ENCODE data around the gene YPEL1.
"Not testable (repeated sequence)": the region's sequence is repeated elsewhere in the genome, so short reads cannot be mapped to it uniquely, and the experiment has no call there.

The YPEL1 gene

GRCh38 chr22:21682385-21683175 lies 53.0 kb downstream of the YPEL1 start:
- peak; percentile 27 for DNase-seq

DNA sequence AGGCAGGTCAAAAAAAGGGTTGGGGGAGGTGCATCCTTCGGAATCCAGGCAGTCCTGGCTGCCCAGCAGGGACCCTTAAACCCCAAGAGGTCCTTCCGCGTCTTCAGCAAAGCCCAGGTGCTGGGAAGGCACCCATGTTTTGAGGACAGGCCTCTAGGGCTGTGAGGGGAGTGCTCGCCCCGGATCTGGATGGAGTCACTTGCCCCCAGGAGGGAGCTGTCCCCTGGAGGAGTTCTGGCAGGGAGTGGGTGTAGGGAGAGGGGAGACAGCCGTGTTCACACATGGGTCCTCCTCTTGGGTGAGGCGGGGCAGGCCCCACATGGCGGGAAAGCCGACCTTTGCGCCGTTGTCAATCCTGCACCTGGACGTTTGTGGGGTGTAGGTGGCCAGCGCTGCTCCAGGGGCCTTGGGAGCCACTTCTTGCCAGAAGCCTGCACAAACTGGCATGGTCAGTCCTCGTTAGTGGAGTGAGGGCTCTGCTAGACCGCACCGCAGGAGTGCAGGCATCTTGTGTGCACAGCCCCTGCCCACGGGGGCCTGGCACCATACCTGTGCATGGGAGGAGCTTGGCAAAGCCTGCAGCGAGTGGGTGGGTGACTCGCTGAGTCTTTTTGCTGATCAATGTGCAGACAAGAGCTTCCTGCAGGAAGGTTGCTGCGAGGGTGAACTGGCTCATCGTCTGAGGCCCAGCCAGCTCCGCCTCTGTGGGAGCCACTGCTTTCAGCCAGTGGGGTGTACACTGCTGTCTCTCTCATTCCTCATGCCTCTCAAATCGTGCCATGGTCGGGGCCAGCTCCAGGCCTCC lies 53.8 kb downstream of the YPEL1 start:
- DNase-seq, result peak; percentile 27

GRCh38 chr22:21680830-21681565 lies 54.6 kb downstream of the YPEL1 start:
- DNase-seq, result no peak

- no peak for DNase-seq
Observed at GRCh38 chr22:21679383-21679782, 56.2 kb downstream of the YPEL1 start.

DNA sequence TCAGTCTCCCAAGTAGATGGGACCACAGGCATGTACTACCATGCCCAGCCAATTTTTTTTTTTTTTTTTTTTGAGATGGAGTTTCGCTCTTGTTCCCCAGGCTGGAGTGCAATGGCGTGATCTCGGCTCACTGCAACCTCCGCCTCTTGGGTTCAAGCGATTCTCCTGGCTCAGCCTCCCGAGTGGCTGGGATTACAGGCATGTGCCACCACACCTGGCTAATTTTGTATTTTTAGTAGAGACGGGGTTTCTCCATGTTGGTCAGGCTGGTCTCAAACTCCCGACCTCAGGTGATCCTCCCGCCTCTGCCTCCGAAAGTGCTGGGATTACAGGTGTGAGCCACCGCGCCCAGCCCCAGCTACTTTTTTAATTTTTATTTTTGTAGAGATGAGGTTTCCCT lies 56.8 kb downstream of the YPEL1 start:
- not testable (repeated sequence) for DNase-seq

GRCh38 chr22:21677606-21678443 lies 57.8 kb downstream of the YPEL1 start:
- no peak for DNase-seq

DNA sequence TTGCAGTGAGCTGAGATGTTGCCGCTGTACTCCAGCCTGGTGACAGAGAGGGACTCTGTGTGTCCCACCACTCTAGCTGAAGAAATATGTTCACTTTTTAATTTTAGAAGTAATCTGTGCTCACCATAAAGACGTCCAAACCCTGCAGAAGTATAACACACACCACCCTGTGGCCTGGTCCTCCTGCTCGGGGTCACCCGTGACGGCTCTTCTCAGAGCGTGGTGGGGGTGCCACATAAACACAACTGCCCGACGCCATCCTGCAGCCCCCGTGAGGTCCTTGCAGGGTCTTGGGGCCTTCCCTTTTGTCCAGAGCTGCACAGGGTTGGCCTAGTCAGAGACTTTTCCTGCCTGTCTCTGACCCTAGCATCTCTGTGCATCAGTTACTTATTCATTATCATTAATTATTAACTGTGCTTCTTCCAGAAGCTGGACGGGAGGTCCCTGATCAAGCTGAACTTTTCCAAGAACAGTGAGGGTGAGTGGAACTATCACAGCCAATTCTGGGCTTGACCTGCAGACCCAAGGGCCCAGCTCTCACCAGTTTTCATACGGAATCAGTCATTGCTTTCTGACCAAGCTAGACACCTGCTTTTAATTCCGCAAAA lies 60.9 kb downstream of the YPEL1 start:
- no peak for DNase-seq

DNA sequence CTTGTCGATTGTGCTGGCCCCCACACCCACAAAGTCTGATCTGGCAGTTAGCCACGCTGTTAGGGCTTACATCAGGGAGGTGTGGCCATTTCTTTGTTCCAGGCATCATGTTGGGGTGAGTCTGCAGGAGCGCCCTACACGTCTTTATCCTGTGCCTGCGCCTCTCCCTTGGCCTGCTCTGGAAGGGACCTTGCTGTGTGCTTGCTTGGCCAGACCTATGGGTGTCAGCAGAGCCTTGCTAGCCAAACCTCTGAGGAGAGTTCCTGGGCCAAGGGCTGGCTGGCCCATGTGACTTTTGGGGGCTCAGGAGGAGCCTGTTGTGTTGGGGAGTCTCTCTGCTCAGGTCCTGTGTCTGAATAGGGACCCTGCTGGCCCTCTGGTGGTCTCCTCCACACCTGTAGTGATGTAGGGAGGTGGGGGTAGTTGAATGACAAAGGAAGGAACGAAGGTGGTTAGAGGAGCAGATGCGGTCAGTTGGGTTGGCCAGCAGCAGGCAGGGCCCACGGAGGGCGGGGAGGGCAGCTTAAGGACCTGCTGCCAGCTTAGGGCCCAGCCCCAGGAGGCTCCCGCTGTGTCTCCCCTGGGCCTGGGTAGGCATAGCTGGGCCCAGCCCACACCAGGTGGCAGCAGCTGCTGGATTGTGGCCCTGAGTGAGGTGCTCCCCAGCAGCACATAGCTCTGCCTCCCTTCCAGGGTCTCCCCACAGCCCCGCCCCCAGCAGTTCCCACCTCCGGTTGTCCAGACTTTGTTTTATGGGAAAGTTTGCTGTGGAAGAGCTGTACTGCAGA lies 61.9 kb downstream of the YPEL1 start:
- no peak for DNase-seq

DNA sequence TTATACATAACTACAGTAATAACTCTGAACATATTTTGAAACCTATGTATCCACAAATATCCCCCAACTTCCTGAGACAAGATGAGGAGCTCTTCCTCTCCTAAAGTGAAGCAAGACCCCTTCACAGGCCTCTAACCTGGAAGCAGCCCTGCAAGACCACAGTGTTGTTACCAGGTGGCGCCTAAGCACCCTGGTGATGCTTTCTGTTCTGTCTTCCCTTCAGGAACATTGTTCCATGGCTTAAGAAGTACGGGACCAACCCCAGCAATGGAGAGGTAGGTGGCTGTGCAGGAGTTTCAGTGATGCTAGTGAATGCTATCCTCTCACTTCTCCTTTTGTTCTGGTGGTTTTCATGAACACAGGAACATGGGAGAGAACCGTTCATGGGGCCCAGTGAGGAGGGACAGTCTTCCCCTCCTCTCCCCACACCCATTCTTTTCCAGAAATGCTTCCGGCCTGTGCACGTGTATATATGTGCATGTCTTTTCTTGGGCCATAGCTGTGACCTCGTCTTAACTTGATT lies 63.4 kb downstream of the YPEL1 start:
- DNase-seq, result no peak

DNA sequence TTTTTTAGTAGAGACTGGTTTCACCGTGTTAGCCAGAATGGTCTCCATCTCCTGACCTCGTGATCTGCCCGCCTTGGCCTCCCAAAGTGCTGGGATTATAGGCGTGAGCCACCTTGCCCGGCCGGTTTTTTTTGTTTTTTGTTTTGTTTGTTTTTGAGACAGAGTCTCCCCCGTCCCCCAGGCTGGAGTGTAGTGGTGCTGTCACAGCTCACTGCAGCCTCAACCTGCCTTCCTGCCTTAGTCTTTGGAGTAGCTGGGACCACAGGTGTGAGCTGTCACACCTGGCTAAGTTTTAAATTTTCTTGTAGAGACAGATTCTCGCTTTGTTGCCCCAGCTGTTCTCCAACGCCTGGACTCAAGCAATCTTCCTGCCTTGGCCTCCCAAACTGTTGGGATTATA lies 66.6 kb downstream of the YPEL1 start:
- peak; percentile 23 for DNase-seq

GRCh38 chr22:21666786-21667185 lies 68.8 kb downstream of the YPEL1 start:
- DNase-seq, result no peak

GRCh38 chr22:21665047-21665851 lies 70.3 kb downstream of the YPEL1 start:
- no peak for DNase-seq

DNA sequence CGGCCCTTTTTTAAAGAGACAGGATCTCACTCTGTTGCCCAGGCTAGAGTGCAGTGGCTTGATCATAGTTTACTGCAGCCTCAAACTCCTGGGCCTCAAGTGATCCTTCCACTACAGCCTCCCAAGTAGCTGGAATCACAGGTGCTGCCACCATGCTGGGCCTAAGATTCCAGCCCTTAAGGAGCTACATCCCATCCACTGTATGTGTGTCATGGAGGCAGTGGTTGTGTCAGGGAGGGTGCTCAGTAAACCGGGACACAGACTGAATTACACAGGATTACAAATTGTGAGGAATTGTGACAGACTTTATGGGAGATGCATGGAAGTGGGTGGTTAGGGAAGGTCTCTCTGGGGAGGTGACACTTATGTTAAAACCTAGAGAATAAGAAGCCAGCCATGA lies 71.9 kb downstream of the YPEL1 start:
- DNase-seq, result no peak

DNA sequence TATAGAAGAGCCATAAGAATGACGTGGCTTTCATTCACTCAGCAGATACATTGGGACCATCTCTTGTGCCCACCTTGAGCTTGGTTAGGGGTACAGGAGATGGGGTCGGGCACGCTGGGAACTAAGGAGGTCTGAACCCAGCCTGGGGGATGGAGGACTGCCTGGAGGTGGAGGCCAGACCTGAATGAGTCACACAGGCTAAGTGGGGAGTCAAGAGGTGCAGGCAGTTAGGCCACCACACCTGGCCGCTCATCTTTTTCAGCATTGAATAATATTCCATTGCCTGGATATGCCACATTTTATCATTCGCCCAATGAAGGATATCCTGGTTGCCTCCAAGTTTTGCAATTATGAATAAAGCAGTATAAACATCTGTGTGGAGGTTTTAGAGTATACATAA lies 73.6 kb downstream of the YPEL1 start:
- no peak for DNase-seq

- no peak for DNase-seq
Observed at GRCh38 chr22:21660904-21661303, 74.7 kb downstream of the YPEL1 start.

GRCh38 chr22:21659864-21660525 lies 75.6 kb downstream of the YPEL1 start:
- DNase-seq, result no peak

GRCh38 chr22:21657360-21658032 lies 78.1 kb downstream of the YPEL1 start:
- DNase-seq, result peak; percentile 58

DNA sequence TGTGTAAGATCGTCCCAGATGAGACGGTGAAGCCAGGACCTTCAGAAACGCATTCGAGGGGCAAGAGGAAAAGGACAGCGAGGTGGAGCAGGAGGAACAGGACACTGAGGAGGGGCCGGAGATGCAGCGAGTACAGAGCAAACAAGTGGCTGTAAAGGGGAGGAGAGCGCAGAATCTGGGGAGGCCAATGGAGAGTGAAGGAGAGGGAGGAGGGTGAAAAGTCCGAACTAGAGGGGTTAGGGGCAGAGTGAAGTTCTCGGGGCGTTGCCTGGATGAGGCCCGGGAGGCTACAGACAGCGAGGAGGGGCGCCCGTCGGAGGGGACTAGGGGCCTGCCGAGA lies 78.6 kb downstream of the YPEL1 start:
- DNase-seq, result no peak

Measured in DMS79 treated with DMSO at 0.1 percent for 48 hours (cell line).